Mesenchymal stem cell (in vitro differentiated cells and primary cell): ENCODE results near the gene GYPE. TPM values are rescaled to one million over a fixed set of nuclear protein-coding genes. Genes with fewer than 3 reads are reported as not detected.
"Not testable (repeated sequence)": the region's sequence is repeated elsewhere in the genome, so short reads cannot be mapped to it uniquely, and the experiment has no call there.

Experiments
- DNase-seq: peaks from one replicate; pipeline ENCODE4 v3.0.0-alpha.2; 2013
- H2AFZ ChIP-seq: one replicate; pipeline ENCODE4 v1.6.1; 2013; ENCODE audit warnings: low read depth, mild to moderate bottlenecking, control low read depth, inconsistent platforms, low read length, moderate library complexity
- H2AK5ac ChIP-seq: 2 replicates; pipeline ENCODE4 v1.6.1; 2013; ENCODE audit warnings: low read length, moderate library complexity, mild to moderate bottlenecking, inconsistent platforms; ENCODE audit not compliant: severe bottlenecking
- H2BK120ac ChIP-seq: one replicate; pipeline ENCODE4 v1.6.1; 2013; ENCODE audit warnings: low read depth, mild to moderate bottlenecking, inconsistent platforms, low read length, moderate library complexity
- H2BK12ac ChIP-seq, 2 experiments: one replicate each; pipeline ENCODE4 v1.6.1; 2013; ENCODE audit warnings: inconsistent platforms in 2 of 2, low read length in 2 of 2, mild to moderate bottlenecking in 2 of 2, moderate library complexity in 2 of 2, control low read depth in 1 of 2
- H2BK15ac ChIP-seq: one replicate; pipeline ENCODE4 v1.6.1; 2013; ENCODE audit warnings: mild to moderate bottlenecking, low read depth, inconsistent platforms; ENCODE audit not compliant: poor library complexity, severe bottlenecking
- H2BK5ac ChIP-seq: 2 replicates; pipeline ENCODE4 v1.6.1; 2013; ENCODE audit warnings: low read depth, mild to moderate bottlenecking, low read length, control low read depth, inconsistent platforms; ENCODE audit not compliant: poor library complexity, severe bottlenecking
- H3K14ac ChIP-seq, 2 experiments: one replicate each; pipeline ENCODE4 v1.6.1; 2013; ENCODE audit warnings: inconsistent platforms in 2 of 2, low read length in 2 of 2, control low read depth in 1 of 2, mild to moderate bottlenecking in 1 of 2, moderate library complexity in 1 of 2
- H3K18ac ChIP-seq, 2 experiments: one replicate each; pipeline ENCODE4 v1.6.1; 2013; ENCODE audit warnings: inconsistent platforms in 2 of 2, low read length in 2 of 2, control low read depth in 1 of 2, low read depth in 1 of 2, mild to moderate bottlenecking in 1 of 2
- H3K23ac ChIP-seq, 2 experiments: one replicate each; pipeline ENCODE4 v1.6.1; 2013; ENCODE audit warnings: inconsistent platforms in 2 of 2, low read length in 2 of 2, mild to moderate bottlenecking in 2 of 2, moderate library complexity in 2 of 2, control low read depth in 1 of 2
- H3K27ac ChIP-seq: 2 replicates; pipeline ENCODE4 v1.5.1; 2013; ENCODE audit warnings: mild to moderate bottlenecking, moderate library complexity, low read length, control low read depth, inconsistent platforms; ENCODE audit not compliant: poor library complexity, severe bottlenecking
- H3K27me3 ChIP-seq, 2 experiments: 2 replicates each; pipeline versions ENCODE4 v1.6.1 to v1.7.0; 2013; ENCODE audit warnings: low read length in 2 of 2, mild to moderate bottlenecking in 2 of 2, moderate library complexity in 2 of 2, control low read depth in 1 of 2, inconsistent platforms in 1 of 2; ENCODE audit not compliant: control insufficient read depth in 1 of 2, insufficient read depth in 1 of 2
- H3K36me3 ChIP-seq, 2 experiments: 2 replicates each; pipeline versions ENCODE4 v1.6.1 to v1.7.0; 2013; ENCODE audit warnings: low read length in 2 of 2, control low read depth in 1 of 2, inconsistent platforms in 1 of 2, low read depth in 1 of 2, mild to moderate bottlenecking in 1 of 2; ENCODE audit not compliant: insufficient read depth in 2 of 2, control insufficient read depth in 1 of 2
- H3K4ac ChIP-seq, 2 experiments: one replicate each; pipeline ENCODE4 v1.6.1; 2013; ENCODE audit warnings: inconsistent platforms in 2 of 2, low read length in 2 of 2, mild to moderate bottlenecking in 2 of 2, moderate library complexity in 2 of 2, control low read depth in 1 of 2, low read depth in 1 of 2
- H3K4me1 ChIP-seq: 2 replicates; pipeline ENCODE4 v1.6.1; 2013; ENCODE audit warnings: low read depth, low read length, control low read depth; ENCODE audit not compliant: control insufficient read depth, insufficient read depth
- H3K4me2 ChIP-seq: 2 replicates; pipeline ENCODE4 v1.6.1; 2013; ENCODE audit warnings: low read length, mild to moderate bottlenecking, inconsistent platforms; ENCODE audit not compliant: poor library complexity, severe bottlenecking
- H3K4me3 ChIP-seq, 2 experiments: 2 replicates each; pipeline versions ENCODE4 v1.5.1 to v1.7.0; 2013; ENCODE audit warnings: low read length in 2 of 2, mild to moderate bottlenecking in 2 of 2, control low read depth in 1 of 2, low read depth in 1 of 2; ENCODE audit not compliant: insufficient read depth in 1 of 2
- H3K79me1 ChIP-seq: replicated peaks from 2 replicates; pipeline ENCODE4 v1.6.1; 2013; ENCODE audit warnings: mild to moderate bottlenecking, control low read depth, low read length, inconsistent platforms; ENCODE audit not compliant: poor library complexity, severe bottlenecking
- H3K9ac ChIP-seq: 2 replicates; pipeline ENCODE4 v1.7.0; 2013; ENCODE audit warnings: mild to moderate bottlenecking, low read length, moderate library complexity
- H3K9me3 ChIP-seq: 2 replicates; pipeline ENCODE4 v1.7.0; 2013; ENCODE audit warnings: mild to moderate bottlenecking, low read length; ENCODE audit not compliant: control insufficient read depth
- H4K8ac ChIP-seq: one replicate; pipeline ENCODE4 v1.6.1; 2013; ENCODE audit warnings: inconsistent platforms, mild to moderate bottlenecking, low read length, moderate library complexity
- H4K91ac ChIP-seq: one replicate; pipeline ENCODE4 v1.6.1; 2013; ENCODE audit warnings: mild to moderate bottlenecking, low read length, inconsistent platforms
- WGBS: methylation state at CpG from one replicate; pipeline ENCODE4 v1.1.7; 2013; ENCODE audit warnings: mixed read lengths; 5-methylcytosine and 5-hydroxymethylcytosine counted together
- polyA plus RNA-seq, 2 experiments: library from polyadenylated mRNA; stranded (reverse); fragments of 200-250 nt; gene quantifications; one replicate each; pipeline ENCODE4 v1.2.3, GENCODE V29; 2013

GYPE gene
- polyA plus RNA-seq (2013, experiment 1 of 2): not detected
- polyA plus RNA-seq (2013, experiment 2 of 2): not detected

GRCh38 chr4:143905440-143905839 is at the start of gene GYPE:
Gene GYPE, minus strand, starts transcription at chr4:143905559. Its CDS starts 52 bp downstream, at chr4:143905507.
- not testable (repeated sequence) for H2AFZ ChIP-seq, H3K79me1 ChIP-seq, H2BK120ac ChIP-seq, H3K9me3 ChIP-seq, H2BK5ac ChIP-seq, H4K91ac ChIP-seq, H3K14ac ChIP-seq, H3K4me1 ChIP-seq, DNase-seq, H3K36me3 ChIP-seq, H3K18ac ChIP-seq, H3K27me3 ChIP-seq, H2BK12ac ChIP-seq, H3K23ac ChIP-seq, H2BK15ac ChIP-seq, H3K9ac ChIP-seq, H3K4me3 ChIP-seq, H4K8ac ChIP-seq, H3K4ac ChIP-seq, H3K4me2 ChIP-seq, H3K27ac ChIP-seq, H2AK5ac ChIP-seq
- WGBS: 70% methylated on average over 2 of the region's 2 CpGs

GRCh38 chr4:143951458-143951972 is 46.2 kb upstream of the GYPE start:
- not testable (repeated sequence) for H2AFZ ChIP-seq, H3K27ac ChIP-seq, H2BK12ac ChIP-seq, H3K4me2 ChIP-seq, H2AK5ac ChIP-seq, H3K4ac ChIP-seq, H3K14ac ChIP-seq, H4K8ac ChIP-seq, H3K4me1 ChIP-seq, H3K18ac ChIP-seq, H2BK5ac ChIP-seq, DNase-seq, H3K23ac ChIP-seq, H3K4me3 ChIP-seq, H3K9me3 ChIP-seq, H2BK15ac ChIP-seq, H3K9ac ChIP-seq, H4K91ac ChIP-seq, H3K79me1 ChIP-seq, H2BK120ac ChIP-seq, H3K27me3 ChIP-seq, H3K36me3 ChIP-seq

GRCh38 chr4:143950967-143951366 is 45.6 kb upstream of the GYPE start:
- H3K27me3 ChIP-seq, H2BK120ac ChIP-seq, H4K91ac ChIP-seq, H3K9ac ChIP-seq, H2BK5ac ChIP-seq, H3K79me1 ChIP-seq, H2BK12ac ChIP-seq, H3K4ac ChIP-seq, DNase-seq, H4K8ac ChIP-seq, H3K4me1 ChIP-seq, H2AFZ ChIP-seq, H3K4me2 ChIP-seq, H2BK15ac ChIP-seq, H3K14ac ChIP-seq, H3K36me3 ChIP-seq, H3K18ac ChIP-seq, H3K27ac ChIP-seq, H2AK5ac ChIP-seq, H3K4me3 ChIP-seq, H3K9me3 ChIP-seq, H3K23ac ChIP-seq: not testable (repeated sequence)
- 86% methylated on average over 4 of the region's 4 CpGs for WGBS

GRCh38 chr4:143950185-143950584 is 44.8 kb upstream of the GYPE start:
- not testable (repeated sequence) for H3K23ac ChIP-seq, H2BK120ac ChIP-seq, H3K79me1 ChIP-seq, H2BK5ac ChIP-seq, H3K27ac ChIP-seq, H2AK5ac ChIP-seq, H2AFZ ChIP-seq, H3K9me3 ChIP-seq, H2BK15ac ChIP-seq, H3K4me3 ChIP-seq, H3K27me3 ChIP-seq, H4K8ac ChIP-seq, H3K18ac ChIP-seq, H4K91ac ChIP-seq, H3K36me3 ChIP-seq, H3K14ac ChIP-seq, H3K4ac ChIP-seq, H3K4me1 ChIP-seq, DNase-seq, H3K4me2 ChIP-seq, H2BK12ac ChIP-seq, H3K9ac ChIP-seq
- 0% methylated on average over 1 of the region's 1 CpG for WGBS
